ENCODE measurements around the gene FBXL17. TPM values are rescaled to one million over a fixed set of nuclear protein-coding genes. Genes with fewer than 3 reads are reported as not detected.

Gene FBXL17
- total RNA-seq, 2 donors from 2014 or later: 14.1 to 22.8 TPM

DNA sequence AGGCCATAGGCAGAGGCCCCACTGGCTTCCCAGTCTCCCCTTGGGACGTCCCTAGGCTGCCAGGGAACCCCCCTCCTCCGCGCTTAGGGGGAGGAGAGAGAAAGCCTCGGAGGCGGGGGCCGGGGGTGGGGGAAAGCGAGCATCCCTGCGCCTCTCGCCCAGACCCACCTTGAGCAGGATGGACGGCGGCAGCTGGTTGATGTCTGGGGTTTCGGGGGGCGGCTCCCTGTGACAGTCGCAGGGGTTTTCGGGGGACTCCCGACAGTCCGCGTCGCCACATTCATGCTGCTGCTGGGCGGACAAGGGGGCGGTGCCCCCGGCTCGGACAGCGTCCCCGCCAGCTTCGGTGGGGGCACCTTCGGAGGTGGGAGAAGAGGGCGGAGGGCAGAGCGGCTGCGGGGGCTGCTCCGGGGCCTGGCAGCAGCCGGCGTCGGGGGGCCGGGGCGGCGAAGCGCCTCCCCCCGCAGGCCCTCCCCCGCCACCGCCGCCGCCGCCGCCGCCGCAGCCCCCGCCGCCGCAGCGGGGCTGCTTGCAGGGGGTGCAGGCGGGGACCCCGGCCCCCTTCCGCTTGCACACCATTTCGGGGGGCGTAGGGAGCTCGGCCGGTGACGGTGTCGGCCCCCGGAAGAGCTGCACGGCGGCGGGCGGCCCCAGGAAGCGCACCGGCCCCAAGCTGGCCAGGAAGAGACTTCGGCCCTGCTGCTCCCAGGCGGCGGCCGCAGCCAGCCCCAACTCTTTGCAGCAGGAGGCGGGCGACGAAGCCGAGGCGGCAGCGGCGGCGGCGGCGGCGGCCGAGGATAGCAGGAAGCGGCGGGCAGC is 1.2 kb downstream of the FBXL17 start:
- H3K36me3 ChIP-seq: no peaks in the 10 kb centered on the region
- H3K4me3 ChIP-seq: peak overlapping the region; percentile 83
- peaks cover 4% of the 10 kb centered on the region for H3K4me1 ChIP-seq
- intact Hi-C loops (cut with DNase I): no loop called here
- peak; percentile 51 for DNase-seq
- no peaks in the 10 kb centered on the region for H3K27me3 ChIP-seq
- H3K9me3 ChIP-seq: no peaks in the 10 kb centered on the region
- H3K9ac ChIP-seq (ENCODE audit: low read depth in 2 of 2, low read length in 2 of 2): peak overlapping the region; percentile 85 to 100
- H3K27ac ChIP-seq: peak overlapping the region; percentile 98
- TF ChIP-seq, protein P1, sequence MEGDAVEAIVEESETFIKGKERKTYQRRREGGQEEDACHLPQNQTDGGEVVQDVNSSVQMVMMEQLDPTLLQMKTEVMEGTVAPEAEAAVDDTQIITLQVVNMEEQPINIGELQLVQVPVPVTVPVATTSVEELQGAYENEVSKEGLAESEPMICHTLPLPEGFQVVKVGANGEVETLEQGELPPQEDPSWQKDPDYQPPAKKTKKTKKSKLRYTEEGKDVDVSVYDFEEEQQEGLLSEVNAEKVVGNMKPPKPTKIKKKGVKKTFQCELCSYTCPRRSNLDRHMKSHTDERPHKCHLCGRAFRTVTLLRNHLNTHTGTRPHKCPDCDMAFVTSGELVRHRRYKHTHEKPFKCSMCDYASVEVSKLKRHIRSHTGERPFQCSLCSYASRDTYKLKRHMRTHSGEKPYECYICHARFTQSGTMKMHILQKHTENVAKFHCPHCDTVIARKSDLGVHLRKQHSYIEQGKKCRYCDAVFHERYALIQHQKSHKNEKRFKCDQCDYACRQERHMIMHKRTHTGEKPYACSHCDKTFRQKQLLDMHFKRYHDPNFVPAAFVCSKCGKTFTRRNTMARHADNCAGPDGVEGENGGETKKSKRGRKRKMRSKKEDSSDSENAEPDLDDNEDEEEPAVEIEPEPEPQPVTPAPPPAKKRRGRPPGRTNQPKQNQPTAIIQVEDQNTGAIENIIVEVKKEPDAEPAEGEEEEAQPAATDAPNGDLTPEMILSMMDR (IDR thresholded peaks at IDR 0.05): no peak

DNA sequence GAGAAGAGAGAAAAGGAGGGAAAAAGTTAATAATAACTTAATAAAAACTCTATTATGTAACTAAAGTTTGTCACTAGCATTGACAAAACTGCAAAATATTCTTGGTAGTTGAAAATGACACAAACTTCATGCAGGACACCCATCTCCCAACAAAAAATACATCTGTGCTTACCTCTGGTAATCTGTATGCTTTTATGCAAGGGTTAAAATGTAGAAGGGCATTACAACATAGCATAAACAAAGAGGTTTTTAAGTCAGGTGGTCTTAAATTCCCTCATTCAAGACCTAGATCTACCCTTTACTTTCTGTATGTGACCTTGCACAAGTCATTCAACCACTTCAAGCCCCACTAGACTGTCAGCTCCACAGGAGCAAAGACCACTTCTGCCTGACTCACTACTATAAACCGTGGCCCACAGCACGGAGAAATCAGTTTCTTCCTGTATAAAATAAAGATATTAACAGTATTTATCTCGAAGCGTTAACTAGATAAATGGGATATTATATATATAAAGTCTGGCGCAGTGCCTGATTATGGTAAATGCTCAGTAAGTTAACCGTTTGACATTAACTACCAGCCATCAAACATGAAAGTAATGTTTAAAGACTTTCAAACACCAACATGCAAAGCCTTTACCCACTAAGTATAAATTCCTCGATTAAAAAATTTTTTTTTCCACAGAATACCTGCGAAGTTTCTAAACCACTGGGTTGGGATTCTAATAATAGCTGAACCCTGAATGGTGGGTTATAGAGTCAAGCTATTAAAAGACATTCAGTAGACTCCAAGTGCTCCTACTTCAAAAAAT is 2.0 kb downstream of the FBXL17 start:
- intact Hi-C loops (cut with DNase I): no loop called here
- no peaks in the 10 kb centered on the region for H3K27me3 ChIP-seq
- H3K27ac ChIP-seq: peak overlapping the region; percentile 10
- H3K36me3 ChIP-seq: no peaks in the 10 kb centered on the region
- H3K4me3 ChIP-seq: peak overlapping the region; percentile 83
- TF ChIP-seq, protein P1 (IDR thresholded peaks at IDR 0.05): no peak
- no peaks in the 10 kb centered on the region for H3K9me3 ChIP-seq
- peak; percentile 23 for DNase-seq
- H3K4me1 ChIP-seq: peaks cover 4% of the 10 kb centered on the region
- peak overlapping the region in 1 of 2 donors; percentile 73 for H3K9ac ChIP-seq (ENCODE audit: low read depth in 2 of 2, low read length in 2 of 2)

DNA sequence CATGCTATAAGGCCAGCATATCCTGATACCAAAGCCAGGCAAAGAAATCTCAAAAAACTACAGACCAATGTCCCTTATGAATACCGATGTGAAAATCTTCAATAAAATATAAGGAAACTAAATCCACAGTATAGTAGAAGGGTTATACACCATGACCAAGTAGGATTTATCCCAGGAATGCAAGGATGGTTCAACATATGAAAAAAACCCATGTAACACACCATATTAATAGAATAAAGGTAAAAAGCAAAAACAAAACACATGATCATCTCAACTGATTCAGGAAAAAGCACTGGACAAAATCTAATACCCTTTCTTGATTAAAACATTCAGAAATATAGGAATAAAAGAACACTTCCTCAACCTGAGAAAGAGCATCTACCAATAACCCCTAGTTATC is 6.1 kb downstream of the FBXL17 start:
- Histone ChIP-seq H3K36me3 (no peaks in the 10 kb centered on the region), H3K9ac (ENCODE audit: low read depth in 2 of 2, low read length in 2 of 2) (no peak overlapping the region), H3K4me1 (peaks cover 4% of the 10 kb centered on the region), H3K4me3 (no peak overlapping the region), H3K27ac (no peak overlapping the region), H3K27me3 (no peaks in the 10 kb centered on the region), H3K9me3 (no peaks in the 10 kb centered on the region)
- no peak for DNase-seq
- intact Hi-C loops (cut with DNase I): no loop called here
- TF ChIP-seq, protein P1 (IDR thresholded peaks at IDR 0.05): no peak

DNA sequence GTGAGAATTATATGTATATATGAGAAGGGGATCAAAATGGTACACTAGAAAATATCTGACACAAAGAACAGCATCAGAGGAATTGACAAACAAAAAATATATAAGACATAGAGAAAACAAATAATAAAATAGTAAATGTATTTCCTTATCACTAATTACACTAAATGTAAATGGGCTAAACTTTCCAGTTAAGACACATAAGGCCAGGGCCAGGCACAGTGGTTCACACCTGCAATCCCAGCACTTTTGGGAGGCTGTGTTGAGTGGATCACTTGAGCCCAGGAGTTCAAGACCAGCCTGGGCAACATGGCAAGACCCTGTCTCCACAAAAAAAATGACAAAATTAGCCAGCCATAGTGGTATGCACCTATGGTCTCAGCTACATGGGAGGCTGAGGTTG is 8.5 kb downstream of the FBXL17 start:
- intact Hi-C loops (cut with DNase I): no loop called here
- DNase-seq: no peak
- no peaks in the 10 kb centered on the region for H3K27me3 ChIP-seq
- H3K36me3 ChIP-seq: no peaks in the 10 kb centered on the region
- TF ChIP-seq, protein P1 (IDR thresholded peaks at IDR 0.05): no peak
- no peak overlapping the region for H3K27ac ChIP-seq
- H3K9ac ChIP-seq (ENCODE audit: low read depth in 2 of 2, low read length in 2 of 2): no peak overlapping the region
- no peaks in the 10 kb centered on the region for H3K4me1 ChIP-seq
- no peaks in the 10 kb centered on the region for H3K9me3 ChIP-seq
- no peak overlapping the region for H3K4me3 ChIP-seq

DNA sequence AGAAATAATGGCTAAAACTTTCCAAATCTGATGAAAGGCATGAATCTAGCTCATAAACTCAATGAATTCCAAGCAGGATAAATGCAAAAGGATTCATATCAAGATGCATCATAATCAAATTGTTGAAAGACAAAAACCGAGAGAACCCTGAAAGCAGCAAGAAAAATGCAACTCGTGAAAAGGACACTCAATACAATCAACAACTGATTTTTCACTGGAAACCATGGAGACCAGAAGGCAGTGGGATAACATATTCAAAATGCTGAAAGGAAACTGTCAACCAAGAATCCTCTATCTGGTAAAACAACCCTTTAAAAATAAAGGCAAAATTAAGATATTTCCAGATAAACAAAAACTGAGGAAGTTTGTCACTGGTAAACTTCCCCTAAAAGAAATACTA is 9.5 kb downstream of the FBXL17 start:
- intact Hi-C loops (cut with DNase I): no loop called here
- TF ChIP-seq, protein P1 (IDR thresholded peaks at IDR 0.05): no peak
- Histone ChIP-seq H3K4me1 (no peaks in the 10 kb centered on the region), H3K9me3 (no peaks in the 10 kb centered on the region), H3K27ac (no peak overlapping the region), H3K9ac (ENCODE audit: low read depth in 2 of 2, low read length in 2 of 2) (no peak overlapping the region), H3K36me3 (no peaks in the 10 kb centered on the region), H3K27me3 (no peaks in the 10 kb centered on the region), H3K4me3 (no peak overlapping the region)
- no peak for DNase-seq
